Kidney glomerular epithelial cell (primary cell): ENCODE data around the gene RPS6KC1.
"Not testable (repeated sequence)": the region's sequence is repeated elsewhere in the genome, so short reads cannot be mapped to it uniquely, and the experiment has no call there.

Experiments used
- DNase-seq: peaks from one replicate; lab custom pipeline; 2025; lab: John Stamatoyannopoulos, UW

The RPS6KC1 gene

GRCh38 chr1:213106298-213106697 lies 55.3 kb downstream of the RPS6KC1 start:
- no peak for DNase-seq

GRCh38 chr1:213107613-213108012 lies 56.6 kb downstream of the RPS6KC1 start:
- no peak for DNase-seq

- DNase-seq = no peak
Observed at GRCh38 chr1:213110349-213111300, 59.6 kb downstream of the RPS6KC1 start.

- DNase-seq = no peak
Observed at GRCh38 chr1:213111502-213111901, 60.5 kb downstream of the RPS6KC1 start.

- not testable (repeated sequence) for DNase-seq
Observed at GRCh38 chr1:213112723-213113122, 61.7 kb downstream of the RPS6KC1 start.

- not testable (repeated sequence) for DNase-seq
Observed at GRCh38 chr1:213117699-213118180, 66.7 kb downstream of the RPS6KC1 start.

GRCh38 chr1:213119794-213120193 lies 68.8 kb downstream of the RPS6KC1 start:
- DNase-seq = no peak

- DNase-seq = no peak
Observed at GRCh38 chr1:213120386-213120785, 69.3 kb downstream of the RPS6KC1 start.

GRCh38 chr1:213120961-213121360 lies 69.9 kb downstream of the RPS6KC1 start:
- no peak for DNase-seq

- DNase-seq = peak; percentile 43
Observed at GRCh38 chr1:213122514-213122929, 71.5 kb downstream of the RPS6KC1 start.

GRCh38 chr1:213123087-213123486 lies 72.0 kb downstream of the RPS6KC1 start:
- no peak for DNase-seq

- peak; percentile 50 for DNase-seq
Observed at GRCh38 chr1:213123536-213123935, 72.5 kb downstream of the RPS6KC1 start.

- no peak for DNase-seq
Observed at GRCh38 chr1:213124590-213124989, 73.5 kb downstream of the RPS6KC1 start.

GRCh38 chr1:213125643-213126042 lies 74.6 kb downstream of the RPS6KC1 start:
- no peak for DNase-seq

GRCh38 chr1:213127074-213127473 lies 76.0 kb downstream of the RPS6KC1 start:
- DNase-seq = no peak

- DNase-seq = no peak
Observed at GRCh38 chr1:213131851-213132655, 81.0 kb downstream of the RPS6KC1 start.

GRCh38 chr1:213135572-213135971 lies 84.5 kb downstream of the RPS6KC1 start:
- peak; percentile 21 for DNase-seq

GRCh38 chr1:213136190-213136917 lies 85.3 kb downstream of the RPS6KC1 start:
- no peak for DNase-seq

- no peak for DNase-seq
Observed at GRCh38 chr1:213138391-213138790, 87.3 kb downstream of the RPS6KC1 start.

GRCh38 chr1:213138892-213139291 lies 87.9 kb downstream of the RPS6KC1 start:
- no peak for DNase-seq

- DNase-seq = no peak
Observed at GRCh38 chr1:213148905-213149304, 97.9 kb downstream of the RPS6KC1 start.

- not testable (repeated sequence) for DNase-seq
Observed at GRCh38 chr1:213150090-213150489, 99.0 kb downstream of the RPS6KC1 start.
